Psoas muscle (tissue), 8 donors: ENCODE data around the gene FAM50A. TPM values are rescaled to one million over a fixed set of nuclear protein-coding genes. Genes with fewer than 3 reads are reported as not detected.

Source experiments
- ATAC-seq, 4 donors: fragments of 200-7000 bp; cut with Tn5 transposase; one replicate each; pipeline ENCODE4 v1.9.1; 2020; ENCODE audit warnings: moderate library complexity in 3 of 4, mild to moderate bottlenecking in 2 of 4
- DNase-seq, 2 donors: peaks; one replicate each; pipeline ENCODE4 v3.0.0-alpha.2; 2020
- H3K27ac ChIP-seq: fragments of 200-600 bp; one replicate; pipeline ENCODE4 v1.8.0; 2022
- H3K27me3 ChIP-seq, 3 donors: fragments of 200-600 bp in 1 of 3; one replicate each; pipeline versions ENCODE4 v1.6.1 to v1.8.0; 2013 to 2022; ENCODE audit warnings: low read length in 2 of 3, mild to moderate bottlenecking in 2 of 3, moderate library complexity in 1 of 3; ENCODE audit not compliant: insufficient read depth in 3 of 3
- H3K36me3 ChIP-seq, 2 donors: fragments of 200-600 bp in 1 of 2; one replicate each; pipeline versions ENCODE4 v1.6.1 to v1.8.0; 2013 to 2022; ENCODE audit warnings: low read depth in 1 of 2, mild to moderate bottlenecking in 1 of 2, moderate library complexity in 1 of 2; ENCODE audit not compliant: insufficient read depth in 1 of 2
- H3K4me1 ChIP-seq: fragments of 200-600 bp; one replicate; pipeline ENCODE4 v1.8.0; 2022
- H3K4me3 ChIP-seq: fragments of 200-600 bp; one replicate; pipeline ENCODE4 v1.8.0; 2022; ENCODE audit warnings: mild to moderate bottlenecking
- H3K9me3 ChIP-seq: fragments of 200-600 bp; one replicate; pipeline ENCODE4 v1.8.0; 2022
- CTCF ChIP-seq: fragments of 200-600 bp; IDR thresholded peaks from one replicate; pipeline ENCODE4 v1.8.0; 2022; ENCODE audit warnings: antibody characterized with exemption
- WGBS, 3 donors: extraction: QIAGEN DNeasy Blood & Tissue Kit; methylation state at CpG; one replicate each; pipeline versions ENCODE4 v1.1.6 to v1.1.7; 2013; 5-methylcytosine and 5-hydroxymethylcytosine counted together
- intact Hi-C, 2 donors: fragments of 100-400 bp; cut with DNase I; formaldehyde crosslinking; loops; one replicate each; pipeline versions ENCODE4 v1.11.0 to v1.14.2; 2022
- polyA plus RNA-seq, 3 donors: library from polyadenylated mRNA; stranded (reverse); fragments of 200-250 nt; gene quantifications; one replicate each; pipeline ENCODE4 v1.2.3, GENCODE V29; 2013
- total RNA-seq, 4 donors: library from RNA; stranded (reverse); fragmentation: NEBNext Ultra II Directional in 2 of 4; extraction: Animal tissue kit (Norgen Biotek cat#: 25700) in 2 of 4; gene quantifications; one replicate each; pipeline versions ENCODE4 v1.2.1 to v1.2.4, GENCODE V29; 2021 to 2023
- donor health status: healthy with polysubstance abuse.
- donor health status: DM: no; HTN: no; CAD: no; lungs with moderate emphysema.
- donor health status: Bipolar disorder and iron deficiency.
- donor health status: healthy.
- donor health status: DM: yes; HTN: yes; CAD: no.
- donor health status: DM: no; HTN: no; CAD: no.
- donor health status: DM: no; HTN: no; CAD: no.
- donor health status: DM: yes; HTN: yes; CAD: no.

The FAM50A gene
- total and polyA plus RNA-seq, 7 donors = 48.6 to 117 (median 59.6) TPM

GRCh38 chrX:154401918-154402621 is 41.9 kb upstream of the FAM50A start:
- DNase-seq (no peak), ATAC-seq (no peak)
- 36 to 51% (median 45%) methylated on average over 6 of the region's 6 CpGs for WGBS, 3 donors
- Histone ChIP-seq H3K36me3 (peaks cover 3 to 46% of the 10 kb centered on the region in 2 donors), H3K27ac (peak overlapping the region; percentile 33), H3K27me3 (no peaks in the 10 kb centered on the region), H3K4me1 (no peaks in the 10 kb centered on the region), H3K4me3 (no peak overlapping the region), H3K9me3 (no peaks in the 10 kb centered on the region)
- intact Hi-C loops = no loop called here
- no peak for TF ChIP-seq CTCF

- H3K9me3 ChIP-seq = no peaks in the 10 kb centered on the region
- no peak overlapping the region for H3K27ac ChIP-seq
- no peak for DNase-seq
- intact Hi-C loops = no loop called here
- H3K4me3 ChIP-seq = no peak overlapping the region
- H3K36me3 ChIP-seq = peaks cover 3 to 46% of the 10 kb centered on the region in 2 donors
- 72 to 81% (median 81%) methylated on average over 15 to 19 of the region's 19 CpGs for WGBS, 3 donors
- no peaks in the 10 kb centered on the region for H3K4me1 ChIP-seq
- no peaks in the 10 kb centered on the region for H3K27me3 ChIP-seq
- TF ChIP-seq CTCF = no peak
- ATAC-seq = no peak
Observed at GRCh38 chrX:154402622-154403127, 41.3 kb upstream of the FAM50A start.

- ATAC-seq (no peak), DNase-seq (no peak)
- Histone ChIP-seq H3K36me3 (peaks cover 3 to 46% of the 10 kb centered on the region in 2 donors), H3K4me3 (no peak overlapping the region), H3K4me1 (no peaks in the 10 kb centered on the region), H3K9me3 (no peaks in the 10 kb centered on the region), H3K27me3 (no peaks in the 10 kb centered on the region), H3K27ac (no peak overlapping the region)
- no peak for TF ChIP-seq CTCF
- intact Hi-C loops = no loop called here
- 76 to 78% (median 77%) methylated on average over 10 of the region's 10 CpGs for WGBS, 3 donors
Observed at GRCh38 chrX:154403192-154403591, 40.7 kb upstream of the FAM50A start.

- intact Hi-C loops = no loop called here
- H3K36me3 ChIP-seq = peaks cover 3 to 46% of the 10 kb centered on the region in 2 donors
- TF ChIP-seq CTCF = no peak
- DNase-seq = no peak
- WGBS, 3 donors = 78 to 94% (median 87%) methylated on average over 4 of the region's 4 CpGs
- no peaks in the 10 kb centered on the region for H3K4me1 ChIP-seq
- H3K27me3 ChIP-seq = no peaks in the 10 kb centered on the region
- no peaks in the 10 kb centered on the region for H3K9me3 ChIP-seq
- no peak overlapping the region for H3K27ac ChIP-seq
- no peak overlapping the region for H3K4me3 ChIP-seq
- no peak for ATAC-seq
Observed at GRCh38 chrX:154403858-154404257, 40.1 kb upstream of the FAM50A start.
